NCI-H2196 (cell line): ENCODE results near the gene CDYL.

Source experiments
- DNase-seq: peaks from one replicate; lab custom pipeline; 2025; ENCODE audit not compliant: unreplicated experiment; lab: John Stamatoyannopoulos, UW

CDYL gene

GRCh38 chr6:4931530-4932227 is 155.5 kb downstream of the CDYL start:
- no peak for DNase-seq

- DNase-seq, result no peak
Observed at GRCh38 chr6:4932228-4932903, 156.2 kb downstream of the CDYL start.

GRCh38 chr6:4935486-4935885 is 159.3 kb downstream of the CDYL start:
- no peak for DNase-seq

GRCh38 chr6:4935975-4936680 is 159.9 kb downstream of the CDYL start:
- no peak for DNase-seq

- DNase-seq, result peak; percentile 41
Observed at GRCh38 chr6:4936681-4937041, 160.5 kb downstream of the CDYL start.

- no peak for DNase-seq
Observed at GRCh38 chr6:4937414-4937813, 161.2 kb downstream of the CDYL start.

- DNase-seq, result no peak
Observed at GRCh38 chr6:4939241-4939640, 163.0 kb downstream of the CDYL start.

- DNase-seq, result no peak
Observed at GRCh38 chr6:4940416-4940815, 164.2 kb downstream of the CDYL start.

- DNase-seq, result peak; percentile 48
Observed at GRCh38 chr6:4941782-4942672, 165.8 kb downstream of the CDYL start.

- no peak for DNase-seq
Observed at GRCh38 chr6:4942673-4943009, 166.4 kb downstream of the CDYL start.

- DNase-seq, result no peak
Observed at GRCh38 chr6:4943716-4944115, 167.5 kb downstream of the CDYL start.

- no peak for DNase-seq
Observed at GRCh38 chr6:4944325-4944724, 168.1 kb downstream of the CDYL start.

GRCh38 chr6:4946521-4946920 is 170.3 kb downstream of the CDYL start:
- no peak for DNase-seq

- DNase-seq, result no peak
Observed at GRCh38 chr6:4947716-4948115, 171.5 kb downstream of the CDYL start.

GRCh38 chr6:4948781-4949450 is 172.7 kb downstream of the CDYL start:
- DNase-seq, result no peak

GRCh38 chr6:4950076-4950475 is 173.9 kb downstream of the CDYL start:
- no peak for DNase-seq

GRCh38 chr6:4950836-4951533 is 174.8 kb downstream of the CDYL start:
- DNase-seq, result no peak

GRCh38 chr6:4953440-4953839 is 177.2 kb downstream of the CDYL start:
- no peak for DNase-seq

- no peak for DNase-seq
Observed at GRCh38 chr6:4956625-4957024, 180.4 kb downstream of the CDYL start.

- DNase-seq, result no peak
Observed at GRCh38 chr6:4957521-4958231, 181.5 kb downstream of the CDYL start.
